ENCODE data around the gene ACTR1B. TPM values are rescaled to one million over a fixed set of nuclear protein-coding genes. Genes with fewer than 3 reads are reported as not detected.

Gene ACTR1B
- polyA plus RNA-seq, 3 donors, result 8.9 to 64.4 (median 9.9) TPM

GRCh38 chr2:97711394-97711711 is 47.5 kb upstream of the ACTR1B start:
- intact Hi-C loops (cut with micrococcal nuclease), result no loop called here
- no peaks in the 10 kb centered on the region for H3K4me1 ChIP-seq (ENCODE audit: control insufficient read depth in 1 of 2, insufficient read depth in 2 of 2, low read length in 2 of 2)
- DNase-seq, result no peak
- H3K4me1 Mint-ChIP-seq, result peaks cover 2% of the 10 kb centered on the region
- H3K79me2 ChIP-seq (ENCODE audit: insufficient read depth, low read length), result no peaks in the 10 kb centered on the region
- H3K9me3 ChIP-seq (replicated peaks in 1 of 2; ENCODE audit: control insufficient read depth in 1 of 2, insufficient read depth in 1 of 2, low read length in 2 of 2), result no peaks in the 10 kb centered on the region
- no peak overlapping the region for H3K27ac Mint-ChIP-seq
- no peaks in the 10 kb centered on the region for H4K20me1 ChIP-seq (ENCODE audit: insufficient read depth, low read length)
- H3K9me3 Mint-ChIP-seq, result peaks cover 0 to 3% (median 0%) of the 10 kb centered on the region in 7 donors
- peaks cover 0 to 3% (median 1%) of the 10 kb centered on the region in 3 donors for H3K27me3 Mint-ChIP-seq (ENCODE audit: low read depth in 3 of 3)
- H3K4me3 Mint-ChIP-seq, result no peak overlapping the region
- no peak overlapping the region for H3K4me2 ChIP-seq (replicated peaks; ENCODE audit: extremely low read depth, low read length, poor library complexity, severe bottlenecking)
- 93% methylated on average over 2 of the region's 6 CpGs for WGBS (ENCODE audit: insufficient coverage)
- no peak overlapping the region for H3K4me3 ChIP-seq (replicated peaks in 1 of 3; ENCODE audit: low read depth in 2 of 3, low read length in 3 of 3)
- no peak overlapping the region for H3K9ac ChIP-seq (ENCODE audit: insufficient read depth, low read length, poor library complexity, severe bottlenecking)
- H3K36me3 Mint-ChIP-seq, result no peaks in the 10 kb centered on the region
- H3K36me3 ChIP-seq (replicated peaks in 1 of 2; ENCODE audit: control insufficient read depth in 1 of 2, insufficient read depth in 2 of 2, low read length in 2 of 2), result no peaks in the 10 kb centered on the region
- no peak for TF ChIP-seq CTCF (IDR thresholded peaks at IDR 0.05)
- H3K27ac ChIP-seq (ENCODE audit: low read depth in 1 of 2, low read length in 2 of 2), result no peak overlapping the region
- H2AFZ ChIP-seq (ENCODE audit: insufficient read depth, low read depth, low read length, poor library complexity, severe bottlenecking), result no peak overlapping the region
- H3K27me3 ChIP-seq (ENCODE audit: control insufficient read depth in 2 of 2, insufficient read depth in 2 of 2, low read length in 2 of 2), result no peaks in the 10 kb centered on the region

GRCh38 chr2:97708608-97709007 is 44.8 kb upstream of the ACTR1B start:
- no peaks in the 10 kb centered on the region for H3K36me3 ChIP-seq (replicated peaks in 1 of 2; ENCODE audit: control insufficient read depth in 1 of 2, insufficient read depth in 2 of 2, low read length in 2 of 2)
- 85% methylated on average over 4 of the region's 8 CpGs for WGBS (ENCODE audit: insufficient coverage)
- no peak overlapping the region for H3K27ac Mint-ChIP-seq
- no peak for DNase-seq
- H3K9me3 Mint-ChIP-seq, result peaks cover 0 to 3% (median 0%) of the 10 kb centered on the region in 7 donors
- no peaks in the 10 kb centered on the region for H4K20me1 ChIP-seq (ENCODE audit: insufficient read depth, low read length)
- H3K4me2 ChIP-seq (replicated peaks; ENCODE audit: extremely low read depth, low read length, poor library complexity, severe bottlenecking), result no peak overlapping the region
- H3K27me3 Mint-ChIP-seq (ENCODE audit: low read depth in 3 of 3), result peaks cover 1 to 5% (median 4%) of the 10 kb centered on the region in 3 donors
- no peak overlapping the region for H3K9ac ChIP-seq (ENCODE audit: insufficient read depth, low read length, poor library complexity, severe bottlenecking)
- H3K27me3 ChIP-seq (ENCODE audit: control insufficient read depth in 2 of 2, insufficient read depth in 2 of 2, low read length in 2 of 2), result no peaks in the 10 kb centered on the region
- H2AFZ ChIP-seq (ENCODE audit: insufficient read depth, low read depth, low read length, poor library complexity, severe bottlenecking), result no peak overlapping the region
- H3K4me1 ChIP-seq (ENCODE audit: control insufficient read depth in 1 of 2, insufficient read depth in 2 of 2, low read length in 2 of 2), result no peaks in the 10 kb centered on the region
- H3K4me3 ChIP-seq (replicated peaks in 1 of 3; ENCODE audit: low read depth in 2 of 3, low read length in 3 of 3), result no peak overlapping the region
- no peak for TF ChIP-seq CTCF (IDR thresholded peaks at IDR 0.05)
- H3K36me3 Mint-ChIP-seq, result no peaks in the 10 kb centered on the region
- H3K27ac ChIP-seq (ENCODE audit: low read depth in 1 of 2, low read length in 2 of 2), result no peak overlapping the region
- H3K79me2 ChIP-seq (ENCODE audit: insufficient read depth, low read length), result no peaks in the 10 kb centered on the region
- H3K4me1 Mint-ChIP-seq, result peaks cover 4% of the 10 kb centered on the region
- no peaks in the 10 kb centered on the region for H3K9me3 ChIP-seq (replicated peaks in 1 of 2; ENCODE audit: control insufficient read depth in 1 of 2, insufficient read depth in 1 of 2, low read length in 2 of 2)
- intact Hi-C loops (cut with micrococcal nuclease), result loop anchor here in 1 of 2 donors (10.0 kb wide), 1 partner anchor 676 kb away; no protein-coding TSS in a partner anchor
- H3K4me3 Mint-ChIP-seq, result no peak overlapping the region
